A172 (cell line): Measurements from ENCODE around the gene OGN. TPM values are rescaled to one million over a fixed set of nuclear protein-coding genes. Genes with fewer than 3 reads are reported as not detected.
A peak's percentile ranks its signal among the peaks of the same experiment; 100 is the strongest.

ENCODE experiments used
- DNase-seq: peaks from one replicate; pipeline ENCODE4 v3.0.0-alpha.2; 2015; ENCODE audit warnings: low spot score
- total RNA-seq: library from RNA; depleted of rRNA; stranded (reverse); fragments of >200 nt; shearing (Covaris generic); gene quantifications from 2 replicates; pipeline ENCODE4 v1.2.3, GENCODE V29; 2014

OGN gene
- total RNA-seq, 1 experiment from 2014 or later = not detected

- no peak for DNase-seq
Observed at GRCh38 chr9:92405818-92406217, 1.4 kb upstream of the OGN start.

GRCh38 chr9:92402826-92403745, 1.3 kb downstream of the OGN start:
- no peak for DNase-seq

- peak; percentile 15 for DNase-seq
Observed at GRCh38 chr9:92402360-92402759, 2.0 kb downstream of the OGN start.

GRCh38 chr9:92397853-92398252, 6.5 kb downstream of the OGN start:
- no peak for DNase-seq

- DNase-seq = no peak
Observed at GRCh38 chr9:92395617-92396016, 8.8 kb downstream of the OGN start.

- DNase-seq = no peak
Observed at GRCh38 chr9:92393686-92394085, 10.7 kb downstream of the OGN start.

GRCh38 chr9:92392690-92393089, 11.7 kb downstream of the OGN start:
- DNase-seq = peak; percentile 8

- DNase-seq = peak; percentile 25
Observed at GRCh38 chr9:92385953-92386352, 18.4 kb downstream of the OGN start.

GRCh38 chr9:92385477-92385876, 18.9 kb downstream of the OGN start:
- no peak for DNase-seq

GRCh38 chr9:92385001-92385400, 19.4 kb downstream of the OGN start:
- DNase-seq = no peak

- DNase-seq = peak; percentile 49
Observed at GRCh38 chr9:92384375-92384774, 20.0 kb downstream of the OGN start.

GRCh38 chr9:92381775-92382174, 22.6 kb downstream of the OGN start:
- no peak for DNase-seq

GRCh38 chr9:92380603-92381002, 23.8 kb downstream of the OGN start:
- DNase-seq = no peak

GRCh38 chr9:92378865-92379560, 25.4 kb downstream of the OGN start:
- no peak for DNase-seq

GRCh38 chr9:92377876-92378275, 26.5 kb downstream of the OGN start:
- no peak for DNase-seq

GRCh38 chr9:92373167-92373566, 31.2 kb downstream of the OGN start:
- no peak for DNase-seq

GRCh38 chr9:92369075-92369474, 35.3 kb downstream of the OGN start:
- no peak for DNase-seq

- no peak for DNase-seq
Observed at GRCh38 chr9:92360083-92360482, 44.3 kb downstream of the OGN start.

GRCh38 chr9:92359394-92359995, 44.9 kb downstream of the OGN start:
- DNase-seq = no peak

GRCh38 chr9:92353051-92353450, 51.3 kb downstream of the OGN start:
- DNase-seq = no peak

- no peak for DNase-seq
Observed at GRCh38 chr9:92350740-92351133, 53.6 kb downstream of the OGN start.
